ENCODE measurements around the gene CTBP2.
"Not testable (repeated sequence)": the region's sequence is repeated elsewhere in the genome, so short reads cannot be mapped to it uniquely, and the experiment has no call there.

Gene CTBP2

DNA sequence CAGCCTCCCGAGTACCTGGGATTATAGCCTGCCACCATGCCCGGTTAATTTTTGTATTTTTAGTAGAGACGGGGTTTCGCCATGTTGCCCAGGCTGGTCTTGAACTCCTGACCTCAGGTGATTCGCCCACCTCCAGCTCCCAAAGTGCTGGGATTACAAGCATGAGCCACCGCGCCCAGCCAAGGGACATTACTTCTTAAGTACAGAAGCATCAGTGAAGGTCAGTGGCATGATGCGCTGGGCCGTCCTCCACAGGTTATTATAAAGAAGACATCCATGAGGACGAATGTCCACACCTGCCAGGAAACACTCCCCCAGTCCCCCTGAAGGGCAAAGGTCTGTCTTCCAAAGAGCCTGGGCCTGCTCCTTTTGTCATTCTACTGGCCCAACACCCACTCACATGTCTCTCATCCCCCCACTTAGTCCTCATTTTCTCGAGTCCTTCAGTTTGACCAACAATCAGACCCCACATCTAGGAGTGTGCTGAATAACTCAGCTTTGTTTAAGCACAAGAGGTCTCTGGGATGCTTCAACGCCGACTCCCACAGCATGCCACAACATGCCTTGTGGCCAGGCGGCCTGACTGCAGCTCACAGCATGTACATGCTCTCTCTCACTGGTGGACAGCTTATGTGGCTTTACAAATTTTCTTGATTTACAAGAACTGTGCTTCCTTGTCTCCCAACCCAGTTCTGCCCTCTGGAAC, 73.0 kb downstream of the CTBP2 start:
- DNase-seq (ENCODE audit: low spot score): no peak

DNA sequence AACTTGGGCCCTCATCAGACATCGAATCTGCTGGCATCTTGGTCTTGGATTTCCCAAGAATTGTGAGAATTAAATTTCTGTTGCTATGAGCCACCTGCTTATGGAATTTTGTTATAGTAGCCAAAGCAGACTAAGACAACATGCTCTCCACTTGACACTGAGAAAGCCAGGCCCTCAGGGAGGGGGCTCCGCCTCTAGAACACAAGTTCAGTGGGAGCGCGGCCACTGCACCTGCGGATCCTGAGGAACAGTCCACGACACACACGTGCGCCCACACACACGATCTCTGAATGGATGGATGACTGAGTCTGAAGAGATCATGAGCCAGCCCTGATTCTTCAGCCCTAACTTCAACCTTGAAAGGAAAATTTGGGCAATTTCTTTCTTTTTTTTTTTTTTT, 73.7 kb downstream of the CTBP2 start:
- no peak for DNase-seq (ENCODE audit: low spot score)

DNA sequence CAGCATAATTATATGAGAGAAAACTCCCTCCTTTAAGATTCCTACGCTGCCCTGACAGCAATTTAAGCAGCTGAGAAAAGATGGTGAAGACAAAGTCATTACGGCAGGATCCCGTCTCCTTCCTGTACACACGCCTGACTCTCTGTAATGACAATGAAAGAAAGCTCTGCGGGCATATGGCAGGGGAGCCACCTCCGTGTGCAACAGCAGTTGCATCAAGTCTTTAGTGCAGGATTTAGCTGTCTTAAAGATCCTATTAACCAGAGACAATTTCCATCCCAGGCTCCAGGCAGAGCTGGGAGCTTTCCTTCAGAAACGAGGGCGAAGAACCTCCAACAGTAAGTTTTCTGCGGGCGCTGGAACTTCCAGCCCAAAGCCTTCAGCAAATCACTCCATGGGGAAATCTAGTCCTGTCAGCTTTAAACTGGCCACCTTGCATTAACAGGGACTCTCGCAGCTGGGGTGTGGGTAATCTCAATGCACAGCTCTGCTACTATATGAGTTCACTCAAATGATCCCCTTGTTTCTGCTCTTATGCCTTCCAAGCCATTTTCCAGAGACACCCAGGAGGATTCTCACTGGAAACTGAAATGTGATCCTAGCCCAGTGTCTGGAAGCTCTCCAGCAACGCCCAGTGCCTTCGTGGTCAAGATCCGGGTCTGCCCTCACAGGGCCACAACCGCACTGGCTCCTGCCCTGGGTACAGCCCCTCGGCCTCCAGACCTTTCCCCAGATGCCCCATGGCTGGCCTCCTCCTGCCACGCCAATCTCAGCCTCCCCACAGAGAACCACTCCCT, 74.9 kb downstream of the CTBP2 start:
- no peak for DNase-seq (ENCODE audit: low spot score)

DNA sequence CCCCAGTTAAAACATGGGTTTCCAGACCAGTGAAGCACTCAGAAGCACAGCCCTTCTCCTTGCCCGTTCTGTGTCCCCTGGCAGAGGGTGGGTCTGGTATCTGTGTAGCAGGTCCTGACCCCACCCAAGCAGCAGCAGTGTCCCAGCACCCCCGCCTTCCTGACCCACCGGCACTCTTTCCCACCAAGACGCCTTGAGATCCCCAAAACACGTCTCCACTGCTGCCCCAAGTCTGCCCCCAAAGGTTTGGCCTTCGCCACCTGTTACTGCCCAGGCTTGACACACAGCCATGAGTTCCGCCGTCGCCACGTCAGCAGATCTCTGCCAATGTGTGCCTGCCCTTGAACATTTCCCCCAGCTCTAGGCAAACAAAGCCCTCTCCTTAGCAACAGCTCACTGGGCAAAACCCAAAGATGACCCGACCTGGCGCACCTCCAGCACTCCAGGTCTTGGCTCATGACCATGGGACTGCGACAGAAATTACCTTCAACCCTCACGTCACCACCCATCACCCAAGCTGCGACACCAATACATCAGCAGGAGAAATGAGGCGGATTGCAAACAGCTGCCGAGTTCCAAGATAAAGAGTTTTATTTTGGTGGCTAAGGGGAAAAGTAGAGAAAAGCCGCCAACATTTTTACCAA, 75.6 kb downstream of the CTBP2 start:
- no peak for DNase-seq (ENCODE audit: low spot score)

DNA sequence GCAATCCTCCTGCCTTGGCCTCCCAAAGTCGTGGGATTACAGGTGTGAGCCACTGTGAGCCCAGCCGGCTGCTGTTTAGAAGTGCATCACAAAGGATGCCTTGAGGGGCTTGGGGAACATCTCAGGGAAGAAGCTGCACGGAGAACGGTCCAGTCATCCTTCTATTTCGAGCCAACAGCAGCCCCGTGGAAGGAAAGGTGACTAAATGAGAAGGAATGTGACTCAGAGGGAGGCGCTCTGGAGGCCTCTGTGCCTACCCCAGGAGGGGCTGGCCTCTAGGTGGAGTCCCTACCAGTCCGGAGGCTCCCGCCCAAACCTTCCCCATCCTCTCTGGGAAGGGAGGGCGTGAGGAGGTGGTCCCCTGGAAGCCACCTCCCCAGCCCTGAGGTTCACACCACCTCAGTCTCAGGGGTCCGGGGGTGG, 76.2 kb downstream of the CTBP2 start:
- peak; percentile 22 for DNase-seq (ENCODE audit: low spot score)

DNA sequence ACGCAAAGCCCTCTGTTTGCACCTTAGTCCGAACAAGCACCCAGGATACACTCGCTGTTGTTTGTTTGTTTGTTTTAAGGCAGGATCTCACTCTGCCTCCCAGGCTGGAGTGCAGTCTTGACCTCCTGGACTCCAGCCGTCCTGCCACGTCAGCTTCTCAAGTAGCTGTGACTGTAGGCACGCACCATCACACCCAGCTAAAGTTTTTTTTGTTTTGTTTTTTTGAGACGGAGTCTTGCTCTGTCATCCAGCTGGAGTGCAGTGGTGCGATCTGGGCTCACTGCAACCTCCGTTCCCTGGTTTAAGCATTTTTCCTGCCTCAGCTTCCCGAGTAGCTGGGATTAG, 76.8 kb downstream of the CTBP2 start:
- no peak for DNase-seq (ENCODE audit: low spot score)

DNA sequence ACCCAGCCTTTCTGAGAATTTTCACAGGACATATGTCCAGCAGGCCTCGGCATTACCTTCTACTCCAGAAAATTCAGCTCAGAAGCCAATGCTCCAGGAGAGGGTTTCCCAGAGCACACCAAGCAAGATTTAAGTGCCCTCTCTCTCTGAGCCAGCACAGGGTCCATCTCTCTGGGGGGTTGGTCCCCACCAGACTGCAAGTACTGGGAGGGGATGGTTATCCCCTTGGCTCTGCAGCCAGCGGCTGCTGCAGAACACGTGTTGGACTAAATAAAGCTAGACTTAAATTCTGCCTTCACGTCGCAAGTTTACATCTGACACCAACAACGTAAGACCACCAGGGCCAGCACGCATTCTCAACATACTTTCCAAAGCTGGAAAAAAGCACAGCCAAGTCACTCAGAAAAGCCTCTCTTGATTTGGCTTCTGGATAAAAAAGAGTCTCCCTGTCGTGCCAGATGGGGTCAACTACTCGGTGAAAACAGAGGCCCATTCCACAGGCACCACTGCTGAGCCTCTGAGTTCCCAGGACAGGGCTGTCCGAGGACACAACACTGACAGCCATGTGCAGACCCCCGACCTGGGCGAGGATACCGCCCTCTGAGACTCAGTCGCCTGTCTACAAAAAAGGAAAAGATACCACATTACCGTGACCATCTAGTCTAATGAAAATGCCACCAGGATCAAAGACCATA, 77.3 kb downstream of the CTBP2 start:
- DNase-seq (ENCODE audit: low spot score): no peak

DNA sequence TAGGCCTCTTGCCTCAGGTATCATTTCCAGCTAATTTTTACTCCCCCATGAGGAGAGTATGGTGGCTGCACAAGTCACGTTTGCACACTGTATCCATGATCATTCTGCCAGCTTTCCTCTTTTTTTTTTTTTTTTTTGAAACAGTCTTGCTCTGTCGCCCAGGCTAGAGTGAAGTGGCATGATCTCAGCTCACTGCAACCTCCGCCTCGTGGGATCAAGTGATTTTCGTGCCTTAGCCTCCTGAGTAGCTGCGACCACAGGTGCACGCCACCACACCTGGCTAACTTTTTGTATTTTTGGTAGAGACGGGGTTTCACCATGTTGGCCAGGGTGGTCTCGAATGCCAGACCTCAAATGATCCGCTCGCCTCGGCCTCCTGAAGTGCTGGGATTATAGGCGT, 77.9 kb downstream of the CTBP2 start:
- DNase-seq (ENCODE audit: low spot score): not testable (repeated sequence)

DNA sequence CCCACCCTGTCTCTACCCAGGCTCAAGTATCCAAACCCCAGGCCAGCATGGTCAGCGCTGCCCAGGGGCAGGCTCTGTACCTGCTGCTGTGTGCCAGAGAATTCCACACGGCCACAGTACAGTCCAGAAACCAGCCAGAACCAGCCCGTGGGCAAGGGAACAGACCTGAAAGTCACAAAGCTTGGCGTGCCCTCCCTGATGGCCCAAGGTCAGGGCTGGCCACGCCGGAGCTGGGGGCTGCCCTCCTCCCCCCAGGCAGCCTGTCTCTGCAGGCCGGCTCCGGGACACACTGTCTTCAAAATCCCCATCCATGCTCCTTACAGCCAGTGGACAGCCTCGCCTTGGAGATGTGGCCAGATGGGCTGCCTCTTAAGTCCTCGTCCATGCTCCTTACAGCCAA, 78.4 kb downstream of the CTBP2 start:
- no peak for DNase-seq (ENCODE audit: low spot score)

DNA sequence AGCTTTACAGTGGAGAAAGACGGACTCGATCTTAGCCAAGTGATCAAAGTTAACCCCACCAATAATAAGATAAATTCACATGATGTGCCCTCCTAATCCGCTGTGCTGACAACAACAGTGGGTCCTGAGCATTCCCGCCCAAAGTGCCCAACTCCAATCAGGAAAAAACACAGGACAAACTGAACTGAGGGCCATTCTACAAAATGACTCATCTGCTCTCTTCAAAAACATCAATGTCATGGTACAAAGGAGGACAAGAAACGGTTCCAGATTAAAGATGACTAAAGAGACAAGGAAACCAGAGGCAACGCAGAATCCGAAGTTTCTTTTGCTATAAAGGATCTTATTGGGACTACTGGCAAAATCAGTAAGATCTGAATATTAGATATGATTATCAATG, 79.4 kb downstream of the CTBP2 start:
- DNase-seq (ENCODE audit: low spot score): no peak

DNA sequence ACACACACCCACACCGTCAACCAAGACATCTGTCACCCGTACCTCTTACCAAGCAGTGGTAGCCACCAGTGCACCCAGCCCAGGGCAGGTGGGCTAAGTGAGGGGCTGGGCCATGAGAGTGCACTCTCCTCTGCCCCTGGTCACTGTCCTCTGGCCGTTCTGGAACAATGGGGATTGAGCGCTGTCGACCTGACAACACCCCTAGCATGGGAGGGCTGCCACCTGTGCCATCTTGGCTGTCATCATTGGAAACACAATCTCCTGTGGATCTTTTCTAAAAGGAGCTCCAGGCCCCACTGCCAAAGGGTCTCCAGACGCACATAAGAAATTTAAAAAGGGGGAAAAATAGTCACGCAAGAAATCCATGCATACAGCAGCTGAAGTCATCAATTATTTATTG, 80.1 kb downstream of the CTBP2 start:
- no peak for DNase-seq (ENCODE audit: low spot score)

DNA sequence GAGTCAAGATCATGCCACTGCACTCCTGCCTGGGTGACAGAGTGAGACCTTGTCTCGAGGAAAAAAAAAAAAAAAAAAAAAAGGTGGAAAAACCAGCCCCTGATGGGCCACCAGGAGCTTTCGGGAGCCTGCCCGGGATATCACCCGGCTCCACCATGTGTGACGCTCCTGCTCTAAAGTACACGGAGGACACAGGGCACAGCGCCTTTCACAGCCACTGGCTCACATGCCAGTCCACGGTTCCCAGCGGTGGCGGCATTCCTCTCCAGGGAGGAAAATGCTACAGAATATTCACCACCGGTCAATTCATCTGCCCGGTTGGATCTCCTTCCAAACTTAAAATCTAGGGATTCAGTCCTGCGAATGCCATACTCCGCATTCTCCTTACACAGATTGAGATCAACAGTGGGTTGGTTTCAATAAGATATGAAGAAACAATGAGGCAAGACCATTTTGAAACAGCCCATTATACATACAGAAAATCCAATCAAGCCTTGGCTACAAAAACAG, 81.2 kb downstream of the CTBP2 start:
- DNase-seq (ENCODE audit: low spot score): no peak

DNA sequence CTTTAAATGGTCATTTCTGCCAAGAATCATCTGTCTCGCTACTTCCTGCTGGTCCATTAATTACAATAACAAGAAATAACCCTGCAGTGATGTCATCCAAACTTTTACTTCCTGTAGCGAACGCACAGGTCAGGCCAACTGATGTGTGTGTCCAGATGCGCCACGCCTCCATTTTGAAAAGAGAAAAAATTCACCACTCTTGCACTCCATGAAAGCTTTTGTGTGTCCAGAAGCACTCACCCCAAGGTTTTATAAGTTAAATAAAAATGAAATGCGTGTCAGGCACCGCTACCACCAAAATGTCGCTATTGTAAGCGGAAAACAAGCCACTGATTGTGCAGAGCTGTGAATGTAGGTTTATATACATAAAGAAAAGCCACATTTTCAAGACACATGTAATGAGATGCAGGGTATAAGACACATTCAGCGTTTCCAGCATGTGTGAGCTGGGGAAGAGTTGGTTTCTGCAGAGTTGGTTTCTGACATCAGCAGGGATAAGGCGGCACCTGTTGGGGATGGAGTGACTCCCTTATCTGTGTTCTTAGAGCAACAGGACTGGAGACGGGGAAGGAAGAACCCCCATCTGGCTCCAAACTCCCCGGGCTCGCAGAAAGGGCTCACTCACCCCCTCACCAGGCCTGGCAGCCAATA, 83.3 kb downstream of the CTBP2 start:
- DNase-seq (ENCODE audit: low spot score): no peak

DNA sequence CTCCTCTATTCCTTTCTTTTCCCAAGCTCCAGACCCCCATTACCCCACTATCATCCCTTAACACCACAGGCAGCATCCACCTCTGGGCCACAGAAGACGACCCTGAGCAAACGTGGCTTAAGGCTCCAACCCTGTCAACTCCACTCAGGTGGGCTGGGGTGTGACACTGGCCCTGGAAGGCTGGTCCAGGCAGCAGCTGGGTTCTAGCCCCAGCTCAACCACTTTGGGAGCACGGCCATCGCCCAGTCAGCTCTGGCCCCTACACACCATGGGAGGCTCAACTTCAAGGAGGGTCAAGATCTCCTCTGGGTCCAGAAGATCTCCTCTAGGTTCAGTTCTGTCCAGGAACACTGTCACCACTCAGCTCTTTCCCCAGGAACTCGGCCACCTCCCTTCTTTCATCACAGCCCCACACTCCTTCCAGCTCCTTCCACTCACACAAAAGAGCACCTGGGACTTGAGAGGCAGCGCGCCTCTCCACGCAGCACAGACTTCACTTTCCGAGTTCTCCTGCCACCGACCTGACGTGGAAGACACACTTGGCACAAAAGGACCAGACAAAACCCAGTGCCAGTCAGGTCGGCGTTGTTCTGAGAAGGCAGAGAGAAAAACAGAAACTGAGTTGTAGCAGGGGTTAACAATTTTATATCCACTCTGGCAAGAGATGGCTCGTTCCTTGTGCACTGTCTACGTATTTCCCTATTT, 84.1 kb downstream of the CTBP2 start:
- no peak for DNase-seq (ENCODE audit: low spot score)

DNA sequence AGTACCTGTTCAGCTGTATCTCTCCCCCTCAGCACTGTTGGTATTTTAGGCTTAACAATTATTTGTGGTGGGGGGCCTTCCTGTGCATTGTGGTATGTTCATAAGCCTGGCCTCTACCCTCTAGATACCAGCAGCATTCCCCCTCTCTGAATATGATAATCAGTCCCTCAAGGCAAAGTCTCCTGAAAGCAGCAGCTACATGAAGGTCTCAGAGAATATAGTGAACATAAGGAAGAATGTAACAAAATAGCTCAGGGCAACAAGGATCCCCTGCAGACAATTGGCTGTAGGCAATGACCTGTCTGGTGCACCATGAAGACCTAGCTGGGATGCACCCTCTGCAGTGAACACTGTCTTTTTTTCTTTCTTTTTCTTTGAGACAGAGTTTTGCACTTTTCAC, 86.4 kb downstream of the CTBP2 start:
- no peak for DNase-seq (ENCODE audit: low spot score)

DNA sequence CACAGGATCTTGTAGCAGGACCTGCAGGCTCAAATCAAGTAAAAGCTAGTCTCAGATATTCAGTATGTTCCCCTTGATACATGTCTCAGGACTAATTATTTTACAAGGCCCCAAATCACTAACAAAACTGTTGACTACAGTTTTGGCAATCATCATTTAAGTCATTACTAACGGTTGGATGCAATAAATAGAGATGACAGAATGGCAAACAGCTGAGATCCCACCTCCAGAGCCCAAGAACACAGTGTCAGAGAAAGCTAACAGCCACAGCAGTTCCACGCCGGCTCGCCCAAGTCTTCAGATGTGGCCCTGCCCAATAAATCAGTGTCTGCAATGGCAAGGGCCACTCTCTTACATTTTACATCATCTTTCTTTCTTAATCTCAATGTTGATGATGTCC, 87.6 kb downstream of the CTBP2 start:
- DNase-seq (ENCODE audit: low spot score): no peak

DNA sequence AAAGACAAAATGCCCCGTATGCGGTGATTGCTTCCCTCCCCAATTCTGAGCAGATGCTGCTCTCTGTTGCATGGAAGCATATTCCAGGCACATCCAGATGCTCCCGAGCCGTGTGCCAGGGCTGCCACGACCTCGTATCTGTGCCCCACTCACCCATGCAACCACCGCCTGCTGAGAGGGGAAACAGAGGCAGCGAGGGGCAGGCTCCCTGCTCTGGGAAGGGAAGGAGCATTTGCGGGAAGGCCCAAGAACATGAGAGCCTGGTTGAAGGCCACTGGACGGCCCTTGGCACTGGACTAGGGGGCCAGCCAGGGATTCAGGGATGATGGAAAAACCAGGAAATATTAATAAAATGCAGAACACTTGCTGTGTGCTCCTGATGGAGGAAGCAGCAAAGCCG, 89.4 kb downstream of the CTBP2 start:
- DNase-seq (ENCODE audit: low spot score): no peak

DNA sequence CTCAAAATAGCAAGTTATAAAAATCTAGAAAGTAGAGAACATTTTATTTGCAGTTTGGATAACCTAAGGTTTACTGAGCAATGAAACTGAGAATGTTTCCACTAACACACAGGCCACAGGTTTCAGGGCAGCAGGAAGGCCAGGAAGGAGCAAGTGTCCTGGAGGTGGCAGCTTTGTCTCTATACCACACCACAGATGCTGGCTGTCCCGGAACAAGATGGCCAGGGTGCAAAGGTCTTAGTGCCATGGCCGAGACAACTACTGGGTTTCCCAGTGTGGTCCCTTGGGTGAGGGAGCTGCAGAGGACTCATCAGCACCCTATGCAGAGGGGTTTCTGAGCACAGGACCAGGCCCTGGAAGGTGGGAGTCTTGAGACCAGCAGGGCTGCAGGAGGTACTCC, 92.0 kb downstream of the CTBP2 start:
- no peak for DNase-seq (ENCODE audit: low spot score)

DNA sequence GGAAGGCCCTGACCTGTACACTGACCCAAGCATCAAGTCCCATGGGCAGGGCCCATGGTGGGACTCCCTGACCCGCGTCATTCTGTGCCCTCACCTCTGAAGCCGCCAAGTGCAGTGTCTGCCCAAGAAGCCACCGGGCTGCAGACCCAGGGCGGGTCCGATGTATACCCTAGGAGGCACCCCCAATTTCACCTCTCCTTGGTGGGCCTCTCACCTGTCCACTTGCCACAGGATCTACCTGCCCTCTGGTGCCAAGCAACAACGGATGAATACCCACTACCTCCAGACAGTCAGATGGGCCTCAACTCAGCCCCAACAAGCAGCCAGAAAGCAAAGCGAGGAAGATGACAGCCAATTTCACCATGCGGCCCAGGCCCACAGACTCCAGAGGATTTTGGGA, 92.6 kb downstream of the CTBP2 start:
- DNase-seq (ENCODE audit: low spot score): no peak

DNA sequence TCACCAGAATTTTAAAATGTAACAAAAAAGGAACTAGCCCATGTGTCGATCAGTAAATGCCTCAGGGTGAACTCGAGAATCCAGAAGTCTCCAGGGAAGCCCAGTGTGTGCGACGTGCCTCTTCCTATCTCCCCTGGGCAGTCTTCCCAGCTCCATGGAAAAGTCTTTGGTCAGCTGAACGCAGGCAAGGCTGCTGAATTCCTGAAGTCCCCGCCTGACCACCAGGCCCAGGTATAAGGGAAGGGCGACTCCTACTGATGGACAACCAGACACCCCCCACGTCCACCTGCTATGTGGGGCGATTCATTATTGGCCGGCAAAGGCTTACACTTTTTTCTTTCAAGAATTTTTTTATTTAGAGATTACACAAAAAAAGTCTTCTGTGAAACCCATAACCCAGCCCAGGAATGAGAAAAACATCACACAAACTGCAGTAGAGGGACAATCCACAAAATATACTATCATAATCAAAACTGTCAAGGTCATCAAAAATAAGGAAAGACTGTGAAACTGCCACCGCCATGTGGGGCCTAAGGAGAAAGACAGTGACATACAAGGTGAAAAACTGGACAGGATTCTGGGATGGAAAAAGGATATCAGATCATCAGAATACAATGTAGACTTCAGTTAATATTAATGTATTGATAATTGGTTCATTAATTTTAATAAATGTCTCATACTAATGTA, 93.5 kb downstream of the CTBP2 start:
- no peak for DNase-seq (ENCODE audit: low spot score)
